Activated T-cell treated with anti-CD3 and anti-CD28 coated beads for 4 hours (primary cell): ENCODE data around the gene TPM1.
"Not testable (repeated sequence)": the region's sequence is repeated elsewhere in the genome, so short reads cannot be mapped to it uniquely, and the experiment has no call there.

Experiments
- DNase-seq: peaks from one replicate; pipeline ENCODE4 v3.0.0-alpha.2; 2020

The TPM1 gene

DNA sequence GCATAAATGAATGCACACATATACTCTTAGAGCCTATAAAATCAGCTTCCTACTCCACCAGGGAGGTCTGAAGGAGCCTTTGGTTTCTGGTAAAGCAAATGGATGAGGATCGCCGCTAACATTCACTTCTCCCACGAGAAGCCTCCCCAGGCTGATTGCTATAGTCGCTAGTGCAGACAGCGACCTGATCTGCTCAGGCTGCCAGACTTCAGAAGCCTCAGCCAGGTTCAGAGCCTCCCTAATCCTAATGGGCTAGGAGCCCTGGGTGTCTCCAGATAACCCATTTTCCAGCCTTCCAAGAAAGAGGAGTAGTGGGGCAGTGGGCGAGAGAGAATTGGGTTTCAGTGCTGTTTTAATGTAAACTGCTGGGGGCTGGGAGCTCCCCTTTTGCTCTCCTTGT lies 35.4 kb downstream of the TPM1 start:
- no peak for DNase-seq

GRCh38 chr15:63079947-63080626 lies 37.5 kb downstream of the TPM1 start:
- DNase-seq = no peak

DNA sequence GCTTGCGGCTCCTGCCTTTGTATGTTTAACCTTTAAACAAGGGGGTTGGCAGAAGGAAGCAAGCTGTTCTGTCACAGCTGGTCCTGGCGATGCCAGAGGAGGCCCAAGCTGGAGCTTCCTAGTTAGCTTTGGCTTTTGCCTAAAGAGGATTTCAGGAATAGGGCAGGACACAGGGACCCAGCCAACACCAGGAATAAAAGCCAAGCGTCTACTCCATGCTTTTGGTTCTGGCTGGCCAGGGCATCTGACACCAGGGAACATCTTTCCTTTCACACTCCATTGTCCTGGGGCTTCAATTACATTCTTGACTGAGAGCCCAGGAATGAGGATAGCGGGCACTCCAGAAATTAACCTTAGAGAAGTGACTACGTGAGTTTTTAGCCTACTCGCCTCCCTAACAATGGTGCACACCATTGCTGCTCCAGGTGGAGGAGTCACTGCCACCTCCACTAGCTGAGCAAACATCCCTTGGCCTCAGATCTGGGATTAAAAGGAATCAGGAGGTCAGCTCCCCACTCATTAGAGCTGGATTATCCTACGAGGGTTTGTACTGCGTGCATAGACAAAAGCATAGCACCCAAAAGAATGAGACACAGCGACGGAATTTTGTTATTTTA lies 38.2 kb downstream of the TPM1 start:
- DNase-seq = no peak

DNA sequence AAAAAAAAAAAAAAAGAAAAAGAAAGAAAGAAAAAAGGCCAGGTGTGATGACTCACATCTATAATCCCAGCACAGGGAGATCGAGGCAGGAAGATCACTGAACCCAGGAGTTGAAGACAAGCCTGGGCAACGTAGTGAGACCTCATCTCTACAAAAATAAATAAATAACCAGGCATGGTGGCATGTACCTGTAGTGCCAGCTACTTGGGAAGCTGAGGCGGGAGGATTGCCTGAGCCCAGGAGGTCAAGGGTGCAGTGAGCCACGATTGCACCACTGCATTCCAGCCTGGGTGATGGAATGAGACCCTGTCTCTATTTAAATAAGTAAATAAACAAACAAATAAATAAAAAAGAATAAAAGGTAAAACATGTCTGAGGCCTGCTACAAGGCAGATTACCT lies 39.8 kb downstream of the TPM1 start:
- no peak for DNase-seq

GRCh38 chr15:63083044-63083443 lies 40.5 kb downstream of the TPM1 start:
- DNase-seq = no peak

- no peak for DNase-seq
Measured at GRCh38 chr15:63083541-63083940, 41.0 kb downstream of the TPM1 start.

- no peak for DNase-seq
Measured at GRCh38 chr15:63084806-63085205, 42.3 kb downstream of the TPM1 start.

- no peak for DNase-seq
Measured at GRCh38 chr15:63085289-63085688, 42.7 kb downstream of the TPM1 start.

DNA sequence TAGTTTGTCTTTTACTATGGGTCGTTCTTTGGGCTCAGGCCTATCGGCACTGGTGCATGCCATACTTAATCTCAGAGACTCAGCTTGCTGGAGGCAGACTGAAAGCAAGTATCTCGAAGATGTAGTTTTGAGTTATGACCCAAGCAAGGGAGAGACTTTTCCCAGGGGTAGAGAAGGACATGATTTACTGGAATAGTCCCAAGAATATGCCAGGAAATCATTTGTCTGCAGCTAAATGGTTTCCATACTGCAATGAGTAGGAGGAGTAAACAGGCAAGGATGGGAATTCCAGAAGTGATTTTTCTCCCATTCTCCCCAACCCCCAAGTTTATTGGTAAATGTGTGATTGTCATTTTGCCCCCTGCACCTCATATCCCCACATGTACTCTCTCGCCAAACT lies 43.7 kb downstream of the TPM1 start:
- DNase-seq = no peak

DNA sequence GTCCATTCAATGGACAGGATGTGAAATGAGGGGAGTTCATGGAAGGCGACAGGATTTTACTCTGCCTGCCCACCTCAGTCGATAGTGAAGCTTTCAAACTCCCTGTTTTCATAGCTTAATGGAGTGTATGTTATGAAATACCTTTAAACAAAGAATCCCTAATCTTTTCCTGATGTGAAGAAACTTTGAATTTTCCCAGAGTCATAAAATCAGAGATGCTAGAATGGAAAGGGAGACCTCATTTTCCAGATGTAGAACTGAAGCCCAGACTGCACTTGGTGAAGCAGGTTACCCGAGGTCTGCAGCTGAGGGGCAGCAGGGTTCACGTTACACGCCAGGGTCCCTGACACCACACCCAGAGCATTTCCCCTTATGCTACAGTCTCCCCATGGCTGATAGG lies 44.4 kb downstream of the TPM1 start:
- no peak for DNase-seq

- no peak for DNase-seq
Measured at GRCh38 chr15:63088533-63089245, 46.1 kb downstream of the TPM1 start.

DNA sequence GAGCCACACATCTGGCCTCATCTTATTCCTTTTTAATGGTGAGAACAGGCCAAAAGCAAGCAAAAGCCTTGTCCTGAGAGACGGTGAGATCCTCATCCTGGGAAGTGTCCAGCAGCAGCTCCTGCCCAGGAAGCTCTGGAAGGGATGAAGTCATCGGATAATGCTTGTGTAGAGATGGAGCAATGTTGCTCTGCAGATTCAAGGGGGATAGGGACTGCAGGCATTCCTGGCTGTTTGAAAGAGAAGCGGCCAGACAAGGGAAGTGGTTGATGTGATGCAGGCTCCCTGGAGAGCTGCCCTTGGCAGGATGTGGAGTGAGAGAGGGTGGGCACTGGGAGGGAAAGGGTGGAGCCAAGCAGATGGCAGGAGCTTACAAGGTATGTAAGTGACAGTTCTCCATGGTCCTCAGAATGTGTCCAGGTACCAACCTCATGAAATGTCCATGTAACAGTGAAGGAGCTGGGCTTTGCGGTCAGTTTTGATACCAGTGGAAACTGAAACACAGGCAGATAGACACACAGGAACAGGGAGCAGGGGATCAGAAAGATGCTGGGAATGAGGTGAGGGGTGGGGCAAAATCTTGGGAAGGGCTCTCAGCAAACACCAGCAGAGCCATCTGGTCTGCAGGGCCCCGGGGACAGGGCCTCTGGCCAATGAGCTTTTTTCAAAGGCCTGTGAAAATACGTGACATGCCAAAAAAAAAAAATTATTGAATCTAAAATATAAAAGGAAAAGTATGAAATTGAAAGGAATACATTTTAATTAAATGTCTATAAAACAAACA lies 46.9 kb downstream of the TPM1 start:
- no peak for DNase-seq

GRCh38 chr15:63090472-63090871 lies 47.9 kb downstream of the TPM1 start:
- no peak for DNase-seq

- DNase-seq = no peak
Measured at GRCh38 chr15:63090887-63091286, 48.3 kb downstream of the TPM1 start.

DNA sequence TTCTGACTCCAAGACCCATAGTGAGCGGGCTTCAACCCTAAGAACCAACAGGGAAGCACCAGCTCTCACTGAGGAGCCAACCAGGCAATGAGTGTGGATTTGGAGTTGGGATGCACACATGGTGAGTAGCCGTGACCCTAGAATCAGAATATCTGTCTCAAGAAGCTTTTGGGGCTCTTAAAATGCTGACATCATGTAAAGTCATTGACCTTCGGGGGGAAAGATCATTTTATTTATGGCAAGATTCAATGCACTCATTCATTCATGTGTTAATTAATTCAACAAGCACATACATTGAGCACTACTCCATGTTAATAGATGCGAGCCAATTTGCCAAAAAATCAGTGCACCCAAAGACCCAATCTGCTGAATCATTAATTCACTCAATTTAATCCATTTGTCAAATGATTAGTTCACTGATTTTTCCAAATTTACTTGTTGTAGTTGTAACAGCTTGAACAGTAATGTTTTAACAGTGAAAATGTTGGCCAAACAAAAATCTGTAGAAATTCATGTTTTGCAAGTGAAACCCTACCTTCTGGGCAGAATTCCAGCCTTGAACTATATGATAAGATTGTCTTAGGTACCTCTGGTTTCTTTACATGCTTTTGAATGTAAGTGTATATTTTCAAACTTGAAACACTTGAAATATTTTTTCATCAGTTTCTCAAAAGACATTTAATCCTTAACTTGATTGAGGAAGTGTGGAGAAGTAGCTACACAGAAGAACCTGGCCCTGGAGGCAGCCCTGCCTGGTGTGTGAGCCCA lies 49.3 kb downstream of the TPM1 start:
- DNase-seq = no peak

DNA sequence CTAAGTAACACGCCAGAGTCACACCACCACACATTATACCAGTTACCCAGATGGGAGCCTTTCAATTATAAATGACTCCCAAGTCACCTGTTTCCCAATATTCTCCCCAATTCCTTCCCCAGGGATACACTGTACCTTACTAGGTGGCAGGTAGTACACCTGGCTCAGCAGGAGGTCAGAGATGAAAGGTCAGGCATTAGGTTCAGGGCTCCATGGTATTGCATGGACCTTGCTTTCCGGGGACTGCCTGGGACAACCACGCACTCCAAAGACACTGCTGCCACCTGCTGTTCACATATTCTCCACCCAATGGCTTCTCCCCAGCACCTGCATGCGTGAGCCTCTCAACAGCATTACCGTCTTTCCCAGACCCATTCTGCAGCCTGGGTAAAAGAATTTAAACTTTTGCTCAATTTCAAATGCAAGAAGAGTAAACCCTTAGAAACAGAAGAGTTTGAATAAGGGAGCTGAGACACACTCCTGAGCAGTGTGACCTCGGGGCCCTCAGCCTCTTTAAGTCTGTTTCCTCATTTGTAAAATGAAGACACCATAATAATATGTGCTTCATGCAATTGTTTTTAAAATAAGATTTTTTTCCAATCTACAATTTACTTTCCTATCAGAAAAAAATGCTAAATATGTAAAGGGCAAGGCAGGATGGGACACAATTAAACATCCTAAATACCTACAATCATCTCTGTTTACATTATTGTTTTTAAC lies 51.1 kb downstream of the TPM1 start:
- DNase-seq = peak; percentile 58

GRCh38 chr15:63094495-63094931 lies 52.0 kb downstream of the TPM1 start:
- no peak for DNase-seq

GRCh38 chr15:63096178-63096577 lies 53.6 kb downstream of the TPM1 start:
- no peak for DNase-seq

DNA sequence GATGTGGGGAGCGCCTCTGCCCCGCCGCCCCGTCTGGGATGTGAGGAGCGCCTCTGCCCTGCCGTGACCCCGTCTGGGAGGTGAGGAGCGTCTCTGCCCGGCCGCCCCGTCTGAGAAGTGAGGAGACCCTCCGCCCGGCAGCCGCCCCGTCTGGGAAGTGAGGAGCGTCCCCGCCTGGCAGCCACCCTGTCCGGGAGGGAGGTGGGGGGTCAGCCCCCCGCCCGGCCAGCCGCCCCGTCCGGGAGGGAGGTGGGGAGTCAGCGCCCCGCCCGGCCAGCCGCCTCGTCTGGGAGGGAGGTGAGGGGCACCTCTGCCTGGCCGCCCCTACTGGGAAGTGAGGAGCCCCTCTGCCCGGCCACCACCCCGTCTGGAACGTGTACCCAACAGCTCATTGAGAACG lies 56.4 kb downstream of the TPM1 start:
- DNase-seq = not testable (repeated sequence)

DNA sequence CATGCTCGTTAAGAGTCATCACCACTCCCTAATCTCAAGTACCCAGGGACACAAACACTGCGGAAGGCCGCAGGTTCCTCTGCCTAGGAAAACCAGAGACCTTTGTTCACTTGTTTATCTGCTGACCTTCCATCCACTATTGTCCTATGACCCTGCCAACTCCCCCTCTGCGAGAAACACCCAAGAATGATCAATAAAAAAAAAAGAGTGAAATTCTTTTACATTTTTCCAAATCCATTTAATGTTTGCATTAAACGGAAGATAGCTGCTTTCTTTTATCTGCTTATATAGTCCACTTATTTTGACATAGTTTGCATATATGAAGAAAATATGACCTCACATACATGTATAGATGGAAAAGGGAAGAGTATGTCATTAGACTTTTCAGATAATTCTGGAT lies 57.0 kb downstream of the TPM1 start:
- not testable (repeated sequence) for DNase-seq

GRCh38 chr15:63103416-63103815 lies 60.9 kb downstream of the TPM1 start:
- DNase-seq = no peak

DNA sequence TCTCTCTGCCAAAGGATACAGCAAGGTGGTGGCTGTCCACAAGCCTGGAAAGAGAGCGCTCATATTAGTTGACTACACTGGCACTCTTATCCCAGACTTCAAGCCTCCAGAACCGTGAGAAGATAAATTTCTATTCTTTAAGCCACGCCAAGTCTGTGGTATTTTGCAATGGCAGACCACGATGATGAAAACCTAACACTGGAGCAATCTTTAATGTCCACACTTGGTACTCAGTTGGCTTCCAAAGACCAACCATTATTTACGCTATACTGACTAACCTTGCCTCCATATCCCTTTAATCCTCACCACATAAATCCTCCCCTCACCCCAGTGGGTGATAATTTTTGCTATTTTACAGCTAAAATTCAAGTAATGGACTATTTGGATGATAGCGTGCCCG lies 62.2 kb downstream of the TPM1 start:
- no peak for DNase-seq
